Embryonic facial prominence (tissue), 1 donor: Measurements from ENCODE around the gene TMEM212.

Experiments
- DNase-seq: peaks from one replicate; pipeline ENCODE4 v3.0.0-alpha.2; 2016; ENCODE audit errors: extremely low spot score

The TMEM212 gene

GRCh38 chr3:171834461-171834801, 8.7 kb upstream of the TMEM212 start:
- DNase-seq, result no peak

DNA sequence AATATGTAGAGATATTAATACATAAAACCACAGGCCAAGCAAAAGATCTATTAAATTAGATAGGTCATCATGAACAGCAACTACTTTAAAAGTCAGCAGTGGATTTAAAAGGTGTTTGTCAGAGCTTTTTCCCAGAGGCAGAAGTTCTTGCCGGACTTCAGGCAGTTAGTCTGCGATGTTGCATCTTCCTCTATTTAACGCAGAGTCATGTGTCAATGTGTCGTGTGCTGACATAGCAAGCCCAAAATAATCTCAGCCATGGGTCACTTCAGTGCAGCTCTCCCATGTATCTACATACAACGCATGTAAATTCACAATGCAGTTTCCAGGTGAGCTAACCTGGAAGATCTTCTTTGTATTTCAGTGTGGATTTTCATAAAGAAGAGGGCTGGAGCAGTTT, 8.0 kb upstream of the TMEM212 start:
- no peak for DNase-seq

DNA sequence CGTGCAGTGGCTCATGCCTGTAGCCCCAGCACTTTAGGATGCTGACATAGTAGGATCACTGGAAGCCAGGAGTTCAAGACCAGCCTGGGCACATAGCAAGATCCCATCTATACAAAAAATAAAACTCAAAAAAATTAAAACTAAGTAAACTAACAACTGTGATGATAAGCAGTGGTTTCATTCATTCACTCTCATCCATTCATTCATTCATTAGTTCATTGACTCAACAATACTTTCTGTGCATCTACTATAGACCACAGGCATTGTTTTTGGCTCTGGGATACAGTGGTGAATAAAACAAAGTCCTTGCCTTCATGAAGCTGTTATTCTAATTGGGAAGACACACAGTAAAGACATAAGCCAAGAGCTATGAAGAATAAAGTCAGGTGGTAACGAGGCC, 7.5 kb upstream of the TMEM212 start:
- DNase-seq, result no peak

GRCh38 chr3:171836855-171837254, 6.3 kb upstream of the TMEM212 start:
- no peak for DNase-seq

GRCh38 chr3:171837698-171838097, 5.5 kb upstream of the TMEM212 start:
- DNase-seq, result no peak

DNA sequence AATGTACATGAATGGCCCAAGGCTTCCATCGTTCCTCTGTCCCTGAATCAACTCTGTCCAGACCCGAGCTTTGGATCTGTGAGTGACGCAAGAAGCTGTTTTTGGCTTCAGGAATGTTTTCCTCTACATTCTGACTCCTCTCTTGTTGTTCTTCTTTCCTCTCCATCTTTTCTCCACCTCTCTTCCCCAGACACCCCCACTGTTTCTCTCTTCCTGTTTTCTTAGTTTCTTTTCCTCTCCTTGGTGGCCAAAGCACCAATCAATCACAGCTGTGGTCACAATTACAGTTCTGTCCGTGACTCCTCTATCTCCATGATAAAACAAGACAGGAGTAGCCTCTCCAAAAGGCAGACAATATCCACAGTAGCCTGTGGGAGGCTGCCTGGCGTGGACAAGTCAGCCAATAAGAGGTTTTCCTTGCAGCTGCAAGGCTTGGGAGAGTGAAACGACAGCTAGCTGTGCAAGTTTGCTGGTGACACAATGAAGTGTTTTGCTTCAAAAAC, 4.9 kb upstream of the TMEM212 start:
- DNase-seq, result no peak

GRCh38 chr3:171839270-171839669, 3.9 kb upstream of the TMEM212 start:
- no peak for DNase-seq

DNA sequence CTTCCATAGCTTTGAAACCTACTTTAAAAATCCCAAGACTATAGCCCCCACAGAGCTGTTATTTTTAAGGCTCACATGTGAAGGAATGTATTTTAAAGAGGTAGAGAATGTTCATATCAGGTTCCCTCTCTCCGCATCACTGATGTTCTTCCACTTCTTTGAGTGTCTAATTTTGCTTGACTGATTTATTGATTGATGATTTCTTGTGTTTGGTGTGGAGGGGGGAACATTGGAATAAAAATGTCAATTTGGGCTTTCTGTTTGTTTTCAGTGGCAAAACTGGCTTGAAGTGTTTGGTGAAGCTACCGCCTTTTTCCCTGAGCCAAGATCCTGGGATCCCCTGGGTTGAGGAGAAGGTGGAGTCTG, 2.7 kb upstream of the TMEM212 start:
- DNase-seq, result no peak

DNA sequence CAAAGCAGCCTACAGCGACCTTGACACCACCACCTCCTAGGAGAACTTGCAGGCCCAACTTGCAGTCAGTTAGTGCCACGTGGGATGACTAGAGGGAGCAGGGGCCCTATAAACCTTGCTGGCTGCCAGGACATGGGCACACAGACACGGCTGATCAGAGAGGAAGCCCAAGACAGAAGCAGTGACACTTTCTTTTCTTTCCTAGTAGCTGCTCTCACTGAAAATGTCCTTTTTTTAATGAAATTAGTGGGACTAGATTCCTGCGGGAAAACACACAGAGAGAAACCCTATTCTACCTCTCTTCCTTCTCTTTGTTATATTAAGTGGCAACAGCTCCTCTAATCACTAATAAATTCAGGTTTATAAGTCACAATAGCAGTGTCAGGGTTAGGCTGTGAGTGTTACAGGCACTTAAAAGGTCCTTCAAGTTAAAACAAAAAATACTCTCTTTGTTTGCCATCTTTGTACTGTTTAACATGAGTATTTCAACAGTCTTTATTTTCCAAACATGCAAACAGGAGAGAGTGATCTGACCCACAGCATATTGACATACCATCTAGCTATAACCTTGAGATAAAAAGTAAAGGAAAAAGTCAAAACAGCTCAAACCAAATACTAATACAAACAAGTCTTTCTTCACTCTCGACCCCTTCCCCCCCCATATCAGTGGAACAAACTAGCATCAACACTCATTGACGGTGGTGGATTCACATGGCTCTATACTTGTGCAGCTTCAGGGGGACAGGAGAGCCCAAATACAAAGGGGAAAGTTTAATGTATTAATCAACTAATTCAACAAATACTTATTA, 2.1 kb upstream of the TMEM212 start:
- no peak for DNase-seq

- DNase-seq, result no peak
Observed at GRCh38 chr3:171841620-171842000, 1.5 kb upstream of the TMEM212 start.

DNA sequence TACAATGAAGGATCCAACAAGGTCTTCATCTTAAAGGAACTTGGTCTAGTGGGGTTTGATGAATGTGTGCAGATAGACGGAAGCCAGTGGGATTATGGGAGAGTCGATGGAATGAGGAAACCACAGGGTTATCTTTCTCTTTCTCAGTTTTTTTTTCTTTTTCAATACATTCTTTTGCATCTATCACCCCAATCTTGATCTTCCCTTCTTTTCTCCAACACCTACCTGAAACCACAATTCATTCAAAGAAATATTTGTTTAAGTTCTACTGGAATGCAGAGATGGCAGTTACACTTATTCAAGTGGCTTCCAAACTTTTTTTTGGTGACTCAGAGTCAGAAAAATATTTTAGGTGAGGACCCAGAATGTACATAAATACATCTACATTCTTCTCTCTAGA, 1.7 kb downstream of the TMEM212 start:
- DNase-seq, result no peak

GRCh38 chr3:171845481-171846284, 2.5 kb downstream of the TMEM212 start:
- no peak for DNase-seq

GRCh38 chr3:171846597-171846996, 3.4 kb downstream of the TMEM212 start:
- DNase-seq, result no peak

DNA sequence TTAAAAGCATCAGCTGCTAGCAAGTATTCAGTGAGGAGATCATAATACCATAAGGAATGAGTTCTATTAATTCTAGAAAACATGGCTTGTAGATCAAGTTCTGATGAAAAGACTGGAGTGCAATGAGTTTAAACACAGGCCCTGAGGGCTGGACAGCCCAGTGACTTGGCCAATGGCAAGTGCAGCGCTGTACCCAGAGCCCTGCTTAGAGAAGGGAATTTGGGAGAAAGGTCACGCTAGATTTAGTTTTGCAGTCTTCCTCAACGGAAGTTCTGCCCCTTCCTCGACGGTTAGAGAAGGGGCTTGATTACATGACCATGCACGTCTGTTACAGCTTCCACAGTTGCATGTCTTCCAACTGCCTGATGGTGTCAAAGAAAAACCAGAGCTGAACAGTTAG, 4.0 kb downstream of the TMEM212 start:
- DNase-seq, result no peak

DNA sequence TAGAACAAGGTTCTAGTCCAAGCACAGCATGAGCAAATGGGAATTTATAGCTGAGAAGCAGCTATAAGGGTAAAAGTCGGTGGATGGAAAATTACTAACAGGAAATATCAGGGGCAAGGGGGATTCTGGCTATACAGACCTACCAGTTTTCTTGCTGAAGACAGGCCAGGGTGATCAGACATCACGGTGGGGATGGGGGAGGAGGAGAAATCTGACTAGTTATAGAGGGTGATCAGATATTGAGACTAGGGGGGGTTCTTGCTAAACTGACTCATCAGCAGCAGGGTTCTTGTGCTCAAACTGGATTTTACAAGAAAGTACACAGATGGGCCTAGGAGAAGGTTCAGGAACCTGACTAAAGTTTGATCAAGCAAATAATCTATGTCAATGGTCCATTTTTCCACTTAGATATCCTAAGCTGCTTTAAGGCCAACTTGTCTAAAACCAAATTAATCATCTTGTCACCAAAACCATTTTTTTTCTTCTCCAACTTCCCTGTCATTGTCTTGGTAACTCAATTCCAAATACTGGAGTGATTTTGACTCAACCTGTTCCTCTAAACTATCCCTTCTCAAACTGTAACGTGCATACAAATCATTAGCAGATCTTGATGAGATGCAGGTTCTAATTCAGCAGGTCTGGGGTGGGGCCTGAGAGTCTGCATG, 4.6 kb downstream of the TMEM212 start:
- DNase-seq, result no peak

- DNase-seq, result no peak
Observed at GRCh38 chr3:171849617-171850319, 6.6 kb downstream of the TMEM212 start.

DNA sequence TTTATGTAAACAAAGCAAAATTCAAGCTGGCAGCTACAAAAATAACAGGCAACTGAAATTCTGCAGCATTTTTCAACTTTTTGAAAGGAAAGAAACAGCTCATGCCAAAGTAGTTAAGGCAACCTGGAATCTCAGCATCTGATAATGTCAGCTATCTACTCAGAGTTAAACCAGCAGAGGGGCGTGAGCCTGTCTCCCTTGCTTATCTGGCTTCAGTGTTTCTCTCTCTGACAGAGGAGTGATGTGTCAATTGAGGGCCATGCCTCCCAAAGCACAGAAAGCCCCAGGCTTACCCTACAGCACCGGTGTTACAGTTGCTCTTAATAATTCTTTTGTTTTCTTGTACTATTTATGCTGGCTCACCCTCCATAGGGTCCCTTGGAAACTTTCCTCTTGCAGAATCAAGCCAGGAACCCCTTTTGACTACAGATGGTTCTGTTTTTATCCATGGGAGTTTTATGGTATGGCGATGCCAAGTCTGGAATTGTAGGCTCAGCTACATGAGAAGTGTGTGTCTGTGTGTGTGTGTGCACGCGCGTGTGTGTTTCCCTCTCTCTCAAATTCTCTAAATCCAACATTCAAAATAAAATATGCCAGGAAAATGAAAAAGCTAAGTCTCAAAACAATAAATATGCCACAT, 7.3 kb downstream of the TMEM212 start:
- no peak for DNase-seq

DNA sequence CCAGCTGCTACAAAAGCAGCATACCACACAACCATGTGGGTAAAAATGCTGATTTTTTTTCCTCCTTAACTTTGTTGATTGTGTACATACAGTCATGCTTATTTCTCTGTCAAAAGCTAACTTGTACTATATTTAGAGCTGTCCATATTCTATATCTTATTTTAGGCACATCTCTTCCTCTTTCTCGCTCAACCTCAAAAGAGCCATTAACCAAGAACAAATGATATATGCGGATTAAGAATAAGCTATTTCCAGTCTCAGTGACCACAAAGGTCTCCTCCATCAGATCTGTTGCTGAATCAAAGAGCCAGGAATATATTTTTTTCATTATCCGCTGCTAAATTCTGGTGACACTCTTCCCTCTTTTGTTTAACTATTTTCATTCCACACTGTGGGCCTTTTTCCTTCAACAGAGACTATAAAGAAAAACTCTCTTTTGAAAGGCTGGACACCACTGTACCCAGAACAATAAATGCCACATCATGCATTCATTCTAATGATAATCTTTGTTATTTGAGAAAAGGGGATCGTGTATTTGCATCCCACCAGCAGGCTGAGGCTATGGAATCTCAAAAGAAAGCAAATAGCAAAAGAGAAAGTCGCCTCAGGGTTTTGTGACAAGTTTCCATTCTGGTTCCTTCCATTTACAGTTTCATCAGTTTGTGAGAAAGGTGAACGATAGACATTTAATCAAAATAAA, 8.0 kb downstream of the TMEM212 start:
- no peak for DNase-seq

DNA sequence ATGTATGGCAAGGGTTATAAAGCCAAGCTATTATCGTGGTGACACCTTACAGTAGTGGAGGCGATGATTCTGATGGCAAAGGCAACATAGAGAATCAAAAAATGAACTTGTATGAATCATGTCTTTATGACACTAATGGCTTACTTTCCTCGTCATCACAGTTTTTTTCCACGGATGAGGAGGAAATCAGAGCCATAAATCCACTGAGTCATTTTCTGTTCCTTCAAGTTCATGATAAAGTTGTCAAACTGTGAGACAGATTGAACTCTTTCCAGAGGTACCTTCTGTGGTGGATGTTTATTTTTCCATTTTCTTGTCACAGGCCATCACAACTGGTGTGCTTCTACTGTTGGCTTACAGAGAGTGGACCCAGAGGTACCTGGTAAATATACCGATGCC, 8.5 kb downstream of the TMEM212 start:
- DNase-seq, result no peak

DNA sequence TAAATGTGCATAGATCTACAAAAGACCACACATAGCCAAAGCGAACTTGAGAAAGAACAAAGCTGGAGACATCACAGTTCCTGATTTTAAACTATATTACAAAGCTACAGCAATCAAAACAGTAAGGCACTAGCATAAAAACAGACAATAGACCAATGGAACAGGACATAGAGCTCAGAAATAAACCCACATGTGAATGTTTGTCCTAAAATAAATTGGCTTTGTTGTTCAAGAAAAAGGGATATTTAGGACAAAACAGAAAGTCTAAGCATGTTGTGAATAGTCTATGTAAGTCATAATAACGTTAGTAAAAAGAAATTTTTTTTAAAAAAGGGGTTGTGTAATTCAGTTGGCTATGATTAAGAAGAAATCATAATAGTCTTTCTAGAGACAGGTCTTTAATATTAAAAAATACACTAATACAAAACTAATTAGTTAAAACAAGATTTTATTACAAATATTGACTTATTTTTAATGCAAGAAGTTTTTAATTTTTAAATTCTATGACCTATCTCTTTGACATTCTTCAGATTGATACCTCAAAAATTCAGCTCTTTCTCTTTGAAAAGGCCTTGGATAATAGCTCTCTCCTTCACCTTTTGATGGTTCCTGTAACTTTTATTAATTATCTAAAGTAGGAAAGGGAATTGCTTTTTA, 11.6 kb downstream of the TMEM212 start:
- no peak for DNase-seq
